Panc1 (cell line): ENCODE data around the gene TRIOBP. TPM values are rescaled to one million over a fixed set of nuclear protein-coding genes. Genes with fewer than 3 reads are reported as not detected.

Experiments
- ATAC-seq: fragments of 200-7000 bp; cut with Tn5 transposase; 2 replicates; pipeline ENCODE4 v1.9.1; 2020; ENCODE audit warnings: mild to moderate bottlenecking, moderate library complexity
- BruUV-seq: library from RNA; stranded (reverse); fragments of 400-500 nt; replicated peaks from 2 replicates; lab custom pipeline; 2021; lab: Mats Ljungman, UMichigan
- CTCF ChIA-PET: fragments of 300-600 bp; sonication (Branson Sonifier 250); formaldehyde crosslinking; loops from one replicate; lab custom pipeline; 2022; ENCODE audit warnings: antibody characterized with exemption; lab: Charles Lee
- POLR2A ChIA-PET: fragments of 300-600 bp; sonication (Branson Sonifier 250); formaldehyde crosslinking; loops from one replicate; lab custom pipeline; 2022; ENCODE audit warnings: antibody characterized with exemption; lab: Charles Lee
- DNase-seq: peaks from one replicate; pipeline ENCODE4 v3.0.0-alpha.2; 2010; ENCODE audit warnings: low read depth, low spot score
- H3K27ac ChIP-seq: 2 replicates; pipeline ENCODE4 v1.5.1; 2011; ENCODE audit warnings: mild to moderate bottlenecking, low read length, inconsistent platforms
- H3K27me3 ChIP-seq: fragments of 200-500 bp; sonication (Bioruptor generic); 2 replicates; pipeline ENCODE4 v1.6.0; 2014; ENCODE audit warnings: low read length, inconsistent platforms; ENCODE audit not compliant: control insufficient read depth, insufficient read depth
- H3K36me3 ChIP-seq: fragments of 200-500 bp; sonication (Bioruptor generic); 2 replicates; pipeline ENCODE4 v1.5.1; 2014; ENCODE audit warnings: inconsistent platforms, mild to moderate bottlenecking, low read length, moderate library complexity; ENCODE audit not compliant: control insufficient read depth, insufficient read depth
- H3K4me1 ChIP-seq: 2 replicates; pipeline ENCODE4 v1.5.1; 2011; ENCODE audit warnings: inconsistent platforms, mild to moderate bottlenecking, low read length, moderate library complexity; ENCODE audit not compliant: control insufficient read depth, insufficient read depth
- H3K4me3 ChIP-seq, 2 experiments: 2 replicates each; pipeline ENCODE4 v1.5.1; 2011 to 2012; ENCODE audit warnings: low read depth in 2 of 2, low read length in 2 of 2, mild to moderate bottlenecking in 2 of 2, inconsistent platforms in 1 of 2, moderate library complexity in 1 of 2
- H3K9me3 ChIP-seq: fragments of 200-500 bp; sonication (Bioruptor generic); 2 replicates; pipeline ENCODE4 v1.5.1; 2014; ENCODE audit warnings: low read depth, mild to moderate bottlenecking, inconsistent platforms, low read length, moderate library complexity; ENCODE audit not compliant: control insufficient read depth, insufficient read depth
- POLR2AphosphoS5 ChIP-seq: IDR thresholded peaks from 2 replicates; pipeline ENCODE4 v1.6.1; 2012; ENCODE audit warnings: mild to moderate bottlenecking, low read depth, low read length, moderate library complexity
- SIN3A ChIP-seq: IDR thresholded peaks from 2 replicates; pipeline ENCODE4 v1.6.1; 2012; ENCODE audit warnings: low read depth, mild to moderate bottlenecking, low read length, moderate library complexity, borderline replicate concordance; ENCODE audit not compliant: insufficient read depth
- TCF7L2 ChIP-seq: IDR thresholded peaks from 2 replicates; pipeline ENCODE4 v1.6.1; 2011; ENCODE audit warnings: mild to moderate bottlenecking, low read depth, low read length, inconsistent platforms
- in situ Hi-C: cut with HindIII; loops from 2 replicates; pipeline ENCODE4 v1.10.0; 2016; ENCODE audit warnings: low sequenced_read_pairs, low pct_unique_long_range_greater_than_20kb
- intact Hi-C: fragments of 100-400 bp; cut with micrococcal nuclease; formaldehyde crosslinking; loops from one replicate; pipeline ENCODE4 v1.10.0; 2022; ENCODE audit not compliant: unreplicated experiment
- total RNA-seq: library from RNA; stranded (reverse); gene quantifications from one replicate; pipeline ENCODE4 v1.2.1, GENCODE V29; 2021; ENCODE audit not compliant: unreplicated experiment
- TF ChIP-seq, protein P1 (sequence below): fragments of 450-650 bp; IDR thresholded peaks from 2 replicates; pipeline ENCODE4 v1.5.1; 2017; ENCODE audit warnings: mild to moderate bottlenecking
- TF ChIP-seq, protein P2 (sequence below), 2 experiments: IDR thresholded peaks; 2 replicates each; pipeline ENCODE4 v1.6.1; 2011 to 2012; ENCODE audit warnings: low read depth in 2 of 2, control low read depth in 1 of 2, low read length in 1 of 2, mild to moderate bottlenecking in 1 of 2, moderate library complexity in 1 of 2; ENCODE audit not compliant: insufficient read depth in 1 of 2

Gene TRIOBP
- total RNA-seq, 1 experiment from 2014 or later: 50.5 TPM

DNA sequence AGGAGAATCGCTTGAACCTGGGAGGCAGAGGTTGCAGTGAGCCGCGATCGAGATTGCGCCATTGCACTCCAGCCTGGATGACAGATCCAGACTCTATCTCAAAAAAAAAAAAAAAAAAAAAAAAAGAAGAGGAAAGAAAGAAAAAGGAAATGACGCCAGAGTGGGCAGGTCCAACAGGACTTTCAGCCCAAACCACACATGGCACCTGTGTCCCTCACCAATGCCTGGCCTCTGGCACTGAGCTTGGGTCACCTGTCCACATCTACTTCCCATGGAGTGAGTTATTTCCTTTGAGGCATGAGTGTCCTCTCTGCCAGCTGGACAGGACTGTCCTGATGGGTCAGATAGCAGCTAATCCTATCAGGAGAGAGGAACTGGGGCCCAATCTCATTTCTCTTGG, 95.6 kb downstream of the TRIOBP start:
- CTCF ChIA-PET: no interaction called here
- Histone ChIP-seq H3K4me1 (0 out of 2 replicates have a peak, but pooled peaks cover 2% of the 10 kb centered on the region), H3K27me3 (no peaks in the 10 kb centered on the region), H3K4me3 (no peak overlapping the region), H3K27ac (no peak overlapping the region), H3K9me3 (no peaks in the 10 kb centered on the region), H3K36me3 (no peaks in the 10 kb centered on the region)
- POLR2A ChIA-PET: no interaction called here
- intact Hi-C loops: no loop called here
- in situ Hi-C loops: no loop called here
- no TSS peak for BruUV-seq
- no peak for TF ChIP-seq POLR2AphosphoS5
- TF ChIP-seq SIN3A: no peak
- TF ChIP-seq, protein P1, sequence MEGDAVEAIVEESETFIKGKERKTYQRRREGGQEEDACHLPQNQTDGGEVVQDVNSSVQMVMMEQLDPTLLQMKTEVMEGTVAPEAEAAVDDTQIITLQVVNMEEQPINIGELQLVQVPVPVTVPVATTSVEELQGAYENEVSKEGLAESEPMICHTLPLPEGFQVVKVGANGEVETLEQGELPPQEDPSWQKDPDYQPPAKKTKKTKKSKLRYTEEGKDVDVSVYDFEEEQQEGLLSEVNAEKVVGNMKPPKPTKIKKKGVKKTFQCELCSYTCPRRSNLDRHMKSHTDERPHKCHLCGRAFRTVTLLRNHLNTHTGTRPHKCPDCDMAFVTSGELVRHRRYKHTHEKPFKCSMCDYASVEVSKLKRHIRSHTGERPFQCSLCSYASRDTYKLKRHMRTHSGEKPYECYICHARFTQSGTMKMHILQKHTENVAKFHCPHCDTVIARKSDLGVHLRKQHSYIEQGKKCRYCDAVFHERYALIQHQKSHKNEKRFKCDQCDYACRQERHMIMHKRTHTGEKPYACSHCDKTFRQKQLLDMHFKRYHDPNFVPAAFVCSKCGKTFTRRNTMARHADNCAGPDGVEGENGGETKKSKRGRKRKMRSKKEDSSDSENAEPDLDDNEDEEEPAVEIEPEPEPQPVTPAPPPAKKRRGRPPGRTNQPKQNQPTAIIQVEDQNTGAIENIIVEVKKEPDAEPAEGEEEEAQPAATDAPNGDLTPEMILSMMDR: no peak
- TF ChIP-seq TCF7L2: no peak
- TF ChIP-seq, protein P2, sequence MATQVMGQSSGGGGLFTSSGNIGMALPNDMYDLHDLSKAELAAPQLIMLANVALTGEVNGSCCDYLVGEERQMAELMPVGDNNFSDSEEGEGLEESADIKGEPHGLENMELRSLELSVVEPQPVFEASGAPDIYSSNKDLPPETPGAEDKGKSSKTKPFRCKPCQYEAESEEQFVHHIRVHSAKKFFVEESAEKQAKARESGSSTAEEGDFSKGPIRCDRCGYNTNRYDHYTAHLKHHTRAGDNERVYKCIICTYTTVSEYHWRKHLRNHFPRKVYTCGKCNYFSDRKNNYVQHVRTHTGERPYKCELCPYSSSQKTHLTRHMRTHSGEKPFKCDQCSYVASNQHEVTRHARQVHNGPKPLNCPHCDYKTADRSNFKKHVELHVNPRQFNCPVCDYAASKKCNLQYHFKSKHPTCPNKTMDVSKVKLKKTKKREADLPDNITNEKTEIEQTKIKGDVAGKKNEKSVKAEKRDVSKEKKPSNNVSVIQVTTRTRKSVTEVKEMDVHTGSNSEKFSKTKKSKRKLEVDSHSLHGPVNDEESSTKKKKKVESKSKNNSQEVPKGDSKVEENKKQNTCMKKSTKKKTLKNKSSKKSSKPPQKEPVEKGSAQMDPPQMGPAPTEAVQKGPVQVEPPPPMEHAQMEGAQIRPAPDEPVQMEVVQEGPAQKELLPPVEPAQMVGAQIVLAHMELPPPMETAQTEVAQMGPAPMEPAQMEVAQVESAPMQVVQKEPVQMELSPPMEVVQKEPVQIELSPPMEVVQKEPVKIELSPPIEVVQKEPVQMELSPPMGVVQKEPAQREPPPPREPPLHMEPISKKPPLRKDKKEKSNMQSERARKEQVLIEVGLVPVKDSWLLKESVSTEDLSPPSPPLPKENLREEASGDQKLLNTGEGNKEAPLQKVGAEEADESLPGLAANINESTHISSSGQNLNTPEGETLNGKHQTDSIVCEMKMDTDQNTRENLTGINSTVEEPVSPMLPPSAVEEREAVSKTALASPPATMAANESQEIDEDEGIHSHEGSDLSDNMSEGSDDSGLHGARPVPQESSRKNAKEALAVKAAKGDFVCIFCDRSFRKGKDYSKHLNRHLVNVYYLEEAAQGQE (IDR thresholded peaks at IDR 0.05; ENCODE audit: insufficient read depth in 1 of 2, low read depth in 2 of 2, low read length in 1 of 2): no peak
- no peak for DNase-seq
- no peak for ATAC-seq

DNA sequence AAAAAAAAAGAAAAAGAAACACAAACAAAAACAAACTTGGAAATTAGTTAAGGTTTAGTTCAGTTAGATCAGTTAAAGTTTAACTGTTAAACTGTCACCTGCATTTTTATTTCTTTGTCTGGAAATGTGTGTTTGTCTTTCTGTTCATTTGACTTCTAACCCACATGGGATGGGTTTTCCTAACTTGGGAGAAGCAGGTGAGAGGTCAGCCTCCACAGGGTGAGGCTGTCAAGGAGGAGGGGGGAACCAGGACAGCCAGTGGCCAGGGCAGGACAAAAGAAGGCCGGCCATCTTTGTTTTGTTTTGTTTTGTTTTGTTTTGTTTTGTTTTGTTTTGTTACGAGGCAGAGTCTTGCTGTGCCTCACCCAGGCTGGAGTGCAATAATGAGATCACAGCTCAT, 97.5 kb downstream of the TRIOBP start:
- DNase-seq: no peak
- ChIA-PET POLR2A (no interaction called here), CTCF (no interaction called here)
- Histone ChIP-seq H3K4me3 (no peak overlapping the region), H3K4me1 (0 out of 2 replicates have a peak, but pooled peaks cover 2% of the 10 kb centered on the region), H3K36me3 (no peaks in the 10 kb centered on the region), H3K9me3 (no peaks in the 10 kb centered on the region), H3K27ac (no peak overlapping the region), H3K27me3 (no peaks in the 10 kb centered on the region)
- no peak for ATAC-seq
- intact Hi-C loops (no loop called here), in situ Hi-C loops (no loop called here)
- no TSS peak for BruUV-seq
- TF ChIP-seq SIN3A: no peak
- TF ChIP-seq TCF7L2: no peak
- TF ChIP-seq, protein P2 (IDR thresholded peaks at IDR 0.05; ENCODE audit: insufficient read depth in 1 of 2, low read depth in 2 of 2, low read length in 1 of 2): no peak
- TF ChIP-seq, protein P1: no peak
- TF ChIP-seq POLR2AphosphoS5: no peak
